ENCODE measurements around the gene PLSCR4. TPM values are rescaled to one million over a fixed set of nuclear protein-coding genes. Genes with fewer than 3 reads are reported as not detected.

The PLSCR4 gene
- total and polyA plus RNA-seq, 2 donors from 2014 or later = 11.9 to 33.0 TPM

DNA sequence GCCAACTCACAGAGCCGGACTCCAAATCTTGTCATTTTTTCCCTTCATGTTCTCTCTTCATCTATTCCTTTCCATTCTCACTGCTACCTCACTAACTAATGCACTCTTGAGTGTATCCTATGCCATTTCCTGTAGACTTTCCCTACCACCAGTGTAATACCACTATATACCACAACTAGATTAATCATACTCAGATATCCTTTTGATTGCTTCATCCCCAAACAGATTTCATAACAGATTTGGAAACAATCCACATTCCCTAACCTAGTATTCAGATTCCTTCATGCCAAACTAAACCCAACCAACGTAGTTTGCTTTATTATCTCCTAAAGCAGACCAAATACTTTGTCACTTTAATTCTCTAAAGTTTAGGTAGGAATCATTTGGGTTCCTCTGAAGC lies 87.3 kb downstream of the PLSCR4 start:
- intact Hi-C loops (cut with DNase I) = no loop called here
- no peaks in the 10 kb centered on the region for H3K9me3 ChIP-seq (ENCODE audit: control insufficient read depth in 2 of 3, insufficient read depth in 1 of 3, low read length in 3 of 3)
- TF ChIP-seq, protein P1, sequence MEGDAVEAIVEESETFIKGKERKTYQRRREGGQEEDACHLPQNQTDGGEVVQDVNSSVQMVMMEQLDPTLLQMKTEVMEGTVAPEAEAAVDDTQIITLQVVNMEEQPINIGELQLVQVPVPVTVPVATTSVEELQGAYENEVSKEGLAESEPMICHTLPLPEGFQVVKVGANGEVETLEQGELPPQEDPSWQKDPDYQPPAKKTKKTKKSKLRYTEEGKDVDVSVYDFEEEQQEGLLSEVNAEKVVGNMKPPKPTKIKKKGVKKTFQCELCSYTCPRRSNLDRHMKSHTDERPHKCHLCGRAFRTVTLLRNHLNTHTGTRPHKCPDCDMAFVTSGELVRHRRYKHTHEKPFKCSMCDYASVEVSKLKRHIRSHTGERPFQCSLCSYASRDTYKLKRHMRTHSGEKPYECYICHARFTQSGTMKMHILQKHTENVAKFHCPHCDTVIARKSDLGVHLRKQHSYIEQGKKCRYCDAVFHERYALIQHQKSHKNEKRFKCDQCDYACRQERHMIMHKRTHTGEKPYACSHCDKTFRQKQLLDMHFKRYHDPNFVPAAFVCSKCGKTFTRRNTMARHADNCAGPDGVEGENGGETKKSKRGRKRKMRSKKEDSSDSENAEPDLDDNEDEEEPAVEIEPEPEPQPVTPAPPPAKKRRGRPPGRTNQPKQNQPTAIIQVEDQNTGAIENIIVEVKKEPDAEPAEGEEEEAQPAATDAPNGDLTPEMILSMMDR (IDR thresholded peaks at IDR 0.05; ENCODE audit: borderline replicate concordance, extremely low read depth, insufficient read depth) = no peak
- H3K36me3 ChIP-seq (ENCODE audit: control insufficient read depth in 2 of 3, insufficient read depth in 3 of 3, low read length in 3 of 3) = no peaks in the 10 kb centered on the region
- DNase-seq (no peak), FAIRE-seq (no peak)
- H3K4me1 ChIP-seq (ENCODE audit: control insufficient read depth in 2 of 3, insufficient read depth in 2 of 3, low read depth in 1 of 3, low read length in 3 of 3) = peaks cover 0 to 4% (median 1%) of the 10 kb centered on the region in 3 donors
- H3K4me3 ChIP-seq (ENCODE audit: low read length in 3 of 3) = no peak overlapping the region
- H3K27me3 ChIP-seq (ENCODE audit: control insufficient read depth, insufficient read depth, low read length) = no peaks in the 10 kb centered on the region
- H3K27ac ChIP-seq (ENCODE audit: low read depth in 2 of 2, low read length in 2 of 2) = no peak overlapping the region
- no peak overlapping the region for H3K9ac ChIP-seq (ENCODE audit: low read length in 3 of 3)

DNA sequence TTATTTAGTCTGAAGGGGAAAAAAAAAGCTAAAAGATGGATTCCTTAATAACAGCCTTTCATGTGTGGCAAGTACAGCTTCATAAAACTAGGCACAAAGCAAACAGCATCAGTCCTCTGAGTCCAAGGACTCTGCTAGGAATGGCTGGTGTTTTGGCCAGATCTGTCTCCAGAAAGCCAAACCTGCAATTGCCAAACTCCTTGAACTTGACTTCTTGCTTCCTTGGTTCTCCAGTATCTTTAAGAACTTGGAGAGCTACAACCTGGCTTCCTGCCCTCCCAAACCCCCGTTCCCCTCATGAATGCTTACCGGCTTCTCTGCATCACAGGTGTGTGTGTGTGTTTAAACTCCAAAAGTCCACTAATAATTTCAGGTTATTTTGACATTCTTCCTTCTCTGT lies 88.3 kb downstream of the PLSCR4 start:
- intact Hi-C loops (cut with DNase I) = no loop called here
- no peak for FAIRE-seq
- TF ChIP-seq, protein P1 (IDR thresholded peaks at IDR 0.05; ENCODE audit: borderline replicate concordance, extremely low read depth, insufficient read depth) = no peak
- Histone ChIP-seq H3K36me3 (ENCODE audit: control insufficient read depth in 2 of 3, insufficient read depth in 3 of 3, low read length in 3 of 3) (no peaks in the 10 kb centered on the region), H3K4me3 (ENCODE audit: low read length in 3 of 3) (no peak overlapping the region), H3K4me1 (ENCODE audit: control insufficient read depth in 2 of 3, insufficient read depth in 2 of 3, low read depth in 1 of 3, low read length in 3 of 3) (peaks cover 0 to 10% (median 2%) of the 10 kb centered on the region in 3 donors), H3K27me3 (ENCODE audit: control insufficient read depth, insufficient read depth, low read length) (no peaks in the 10 kb centered on the region), H3K9ac (ENCODE audit: low read length in 3 of 3) (no peak overlapping the region), H3K27ac (ENCODE audit: low read depth in 2 of 2, low read length in 2 of 2) (no peak overlapping the region), H3K9me3 (ENCODE audit: control insufficient read depth in 2 of 3, insufficient read depth in 1 of 3, low read length in 3 of 3) (no peaks in the 10 kb centered on the region)
- no peak for DNase-seq

DNA sequence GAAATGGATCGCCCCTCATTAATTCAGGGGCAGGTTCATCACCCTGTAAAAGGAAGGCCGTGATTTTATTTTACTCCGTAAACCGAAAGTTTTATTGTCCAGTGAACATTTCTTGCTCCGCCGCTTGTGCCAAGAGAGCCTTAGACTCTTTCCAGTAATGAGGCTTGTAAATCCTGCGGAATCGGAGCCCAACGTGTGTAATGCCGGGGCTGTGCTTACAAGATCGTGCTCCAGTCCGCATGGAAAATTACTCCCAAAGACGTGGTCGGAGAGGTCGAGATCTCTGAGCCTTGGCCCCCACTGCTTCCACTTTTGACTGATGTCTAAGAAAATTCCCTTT lies 89.3 kb downstream of the PLSCR4 start:
- peak; percentile 66 to 91 (median 80) for DNase-seq
- no peak for FAIRE-seq
- Histone ChIP-seq H3K4me1 (ENCODE audit: control insufficient read depth in 2 of 3, insufficient read depth in 2 of 3, low read depth in 1 of 3, low read length in 3 of 3) (peaks cover 0 to 18% (median 5%) of the 10 kb centered on the region in 3 donors), H3K36me3 (ENCODE audit: control insufficient read depth in 2 of 3, insufficient read depth in 3 of 3, low read length in 3 of 3) (no peaks in the 10 kb centered on the region), H3K9ac (ENCODE audit: low read length in 3 of 3) (peak overlapping the region; percentile 74 to 95 (median 85)), H3K9me3 (ENCODE audit: control insufficient read depth in 2 of 3, insufficient read depth in 1 of 3, low read length in 3 of 3) (no peaks in the 10 kb centered on the region), H3K4me3 (ENCODE audit: low read length in 3 of 3) (peak overlapping the region; percentile 68 to 91 (median 83)), H3K27ac (ENCODE audit: low read depth in 2 of 2, low read length in 2 of 2) (peak overlapping the region; percentile 95 to 98), H3K27me3 (ENCODE audit: control insufficient read depth, insufficient read depth, low read length) (no peaks in the 10 kb centered on the region)
- TF ChIP-seq, protein P1 (IDR thresholded peaks at IDR 0.05; ENCODE audit: borderline replicate concordance, extremely low read depth, insufficient read depth) = no peak
- intact Hi-C loops (cut with DNase I) = no loop called here
